Ishikawa (cell line): Measurements from ENCODE around the gene FLYWCH1.

Experiments
- CEBPB ChIP-seq: IDR thresholded peaks from 2 replicates; pipeline ENCODE4 v1.6.1; 2012
- CREB1 ChIP-seq: IDR thresholded peaks from 2 replicates; pipeline ENCODE4 v1.6.1; 2012; ENCODE audit warnings: low read depth
- EGR1 ChIP-seq: IDR thresholded peaks from 2 replicates; pipeline ENCODE4 v1.6.1; 2012
- EP300 ChIP-seq: IDR thresholded peaks from 2 replicates; pipeline ENCODE4 v1.6.1; 2012; ENCODE audit warnings: borderline replicate concordance
- FOXM1 ChIP-seq: IDR thresholded peaks from 2 replicates; pipeline ENCODE4 v1.6.1; 2012; ENCODE audit warnings: low read depth, borderline replicate concordance
- NFIC ChIP-seq: IDR thresholded peaks from 2 replicates; pipeline ENCODE4 v1.6.1; 2012
- RAD21 ChIP-seq: IDR thresholded peaks from 2 replicates; pipeline ENCODE4 v1.6.1; 2012; ENCODE audit warnings: low read depth
- TAF1 ChIP-seq: IDR thresholded peaks from 2 replicates; pipeline ENCODE4 v1.6.1; 2012; ENCODE audit warnings: low read depth, mild to moderate bottlenecking
- TCF12 ChIP-seq: IDR thresholded peaks from 2 replicates; pipeline ENCODE4 v1.6.1; 2012; ENCODE audit warnings: low read depth
- TEAD4 ChIP-seq: IDR thresholded peaks from 2 replicates; pipeline ENCODE4 v1.6.1; 2012
- YY1 ChIP-seq: IDR thresholded peaks from 2 replicates; pipeline ENCODE4 v1.6.1; 2012; ENCODE audit warnings: low read depth
- ZBTB7A ChIP-seq: IDR thresholded peaks from 2 replicates; pipeline ENCODE4 v1.6.1; 2012; ENCODE audit warnings: low read depth
- TF ChIP-seq, protein P1 (sequence below): IDR thresholded peaks from 2 replicates; pipeline ENCODE4 v1.6.1; 2012
- TF ChIP-seq, protein P2 (sequence below): IDR thresholded peaks from 2 replicates; pipeline ENCODE4 v1.6.1; 2012
- TF ChIP-seq, protein P3 (sequence below): IDR thresholded peaks from 2 replicates; pipeline ENCODE4 v1.6.1; 2012; ENCODE audit warnings: low read depth, mild to moderate bottlenecking

The FLYWCH1 gene

DNA sequence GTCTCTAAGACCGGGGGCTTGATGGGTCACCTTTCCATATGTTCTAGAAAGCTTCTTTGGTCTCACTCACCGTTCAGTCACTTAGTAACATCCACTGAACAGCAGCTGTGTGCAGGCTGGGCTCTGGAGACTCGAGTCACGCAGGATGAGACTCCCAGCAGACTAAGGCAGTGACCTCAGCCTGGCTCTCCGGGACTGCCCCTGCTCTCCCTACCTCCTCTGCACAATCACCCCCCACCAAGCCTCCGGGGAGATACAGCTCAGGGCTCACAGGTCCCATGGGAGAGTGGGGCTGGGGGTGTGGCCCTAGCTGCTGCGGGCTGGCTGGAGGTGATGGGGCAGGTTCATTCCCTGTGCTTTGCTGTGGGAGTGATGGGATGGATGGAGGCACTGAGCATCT is 14.6 kb upstream of the FLYWCH1 start:
- no peak for TF ChIP-seq NFIC
- TF ChIP-seq FOXM1 = no peak
- TF ChIP-seq, protein P1, sequence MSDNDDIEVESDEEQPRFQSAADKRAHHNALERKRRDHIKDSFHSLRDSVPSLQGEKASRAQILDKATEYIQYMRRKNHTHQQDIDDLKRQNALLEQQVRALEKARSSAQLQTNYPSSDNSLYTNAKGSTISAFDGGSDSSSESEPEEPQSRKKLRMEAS = no peak
- TF ChIP-seq EGR1 = no peak
- TF ChIP-seq ZBTB7A = no peak
- TF ChIP-seq, protein P2, sequence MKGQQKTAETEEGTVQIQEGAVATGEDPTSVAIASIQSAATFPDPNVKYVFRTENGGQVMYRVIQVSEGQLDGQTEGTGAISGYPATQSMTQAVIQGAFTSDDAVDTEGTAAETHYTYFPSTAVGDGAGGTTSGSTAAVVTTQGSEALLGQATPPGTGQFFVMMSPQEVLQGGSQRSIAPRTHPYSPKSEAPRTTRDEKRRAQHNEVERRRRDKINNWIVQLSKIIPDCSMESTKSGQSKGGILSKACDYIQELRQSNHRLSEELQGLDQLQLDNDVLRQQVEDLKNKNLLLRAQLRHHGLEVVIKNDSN = no peak
- no peak for TF ChIP-seq CEBPB
- no peak for TF ChIP-seq YY1
- TF ChIP-seq TCF12 = no peak
- TF ChIP-seq TAF1 = no peak
- TF ChIP-seq, protein P3, sequence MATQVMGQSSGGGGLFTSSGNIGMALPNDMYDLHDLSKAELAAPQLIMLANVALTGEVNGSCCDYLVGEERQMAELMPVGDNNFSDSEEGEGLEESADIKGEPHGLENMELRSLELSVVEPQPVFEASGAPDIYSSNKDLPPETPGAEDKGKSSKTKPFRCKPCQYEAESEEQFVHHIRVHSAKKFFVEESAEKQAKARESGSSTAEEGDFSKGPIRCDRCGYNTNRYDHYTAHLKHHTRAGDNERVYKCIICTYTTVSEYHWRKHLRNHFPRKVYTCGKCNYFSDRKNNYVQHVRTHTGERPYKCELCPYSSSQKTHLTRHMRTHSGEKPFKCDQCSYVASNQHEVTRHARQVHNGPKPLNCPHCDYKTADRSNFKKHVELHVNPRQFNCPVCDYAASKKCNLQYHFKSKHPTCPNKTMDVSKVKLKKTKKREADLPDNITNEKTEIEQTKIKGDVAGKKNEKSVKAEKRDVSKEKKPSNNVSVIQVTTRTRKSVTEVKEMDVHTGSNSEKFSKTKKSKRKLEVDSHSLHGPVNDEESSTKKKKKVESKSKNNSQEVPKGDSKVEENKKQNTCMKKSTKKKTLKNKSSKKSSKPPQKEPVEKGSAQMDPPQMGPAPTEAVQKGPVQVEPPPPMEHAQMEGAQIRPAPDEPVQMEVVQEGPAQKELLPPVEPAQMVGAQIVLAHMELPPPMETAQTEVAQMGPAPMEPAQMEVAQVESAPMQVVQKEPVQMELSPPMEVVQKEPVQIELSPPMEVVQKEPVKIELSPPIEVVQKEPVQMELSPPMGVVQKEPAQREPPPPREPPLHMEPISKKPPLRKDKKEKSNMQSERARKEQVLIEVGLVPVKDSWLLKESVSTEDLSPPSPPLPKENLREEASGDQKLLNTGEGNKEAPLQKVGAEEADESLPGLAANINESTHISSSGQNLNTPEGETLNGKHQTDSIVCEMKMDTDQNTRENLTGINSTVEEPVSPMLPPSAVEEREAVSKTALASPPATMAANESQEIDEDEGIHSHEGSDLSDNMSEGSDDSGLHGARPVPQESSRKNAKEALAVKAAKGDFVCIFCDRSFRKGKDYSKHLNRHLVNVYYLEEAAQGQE = no peak

DNA sequence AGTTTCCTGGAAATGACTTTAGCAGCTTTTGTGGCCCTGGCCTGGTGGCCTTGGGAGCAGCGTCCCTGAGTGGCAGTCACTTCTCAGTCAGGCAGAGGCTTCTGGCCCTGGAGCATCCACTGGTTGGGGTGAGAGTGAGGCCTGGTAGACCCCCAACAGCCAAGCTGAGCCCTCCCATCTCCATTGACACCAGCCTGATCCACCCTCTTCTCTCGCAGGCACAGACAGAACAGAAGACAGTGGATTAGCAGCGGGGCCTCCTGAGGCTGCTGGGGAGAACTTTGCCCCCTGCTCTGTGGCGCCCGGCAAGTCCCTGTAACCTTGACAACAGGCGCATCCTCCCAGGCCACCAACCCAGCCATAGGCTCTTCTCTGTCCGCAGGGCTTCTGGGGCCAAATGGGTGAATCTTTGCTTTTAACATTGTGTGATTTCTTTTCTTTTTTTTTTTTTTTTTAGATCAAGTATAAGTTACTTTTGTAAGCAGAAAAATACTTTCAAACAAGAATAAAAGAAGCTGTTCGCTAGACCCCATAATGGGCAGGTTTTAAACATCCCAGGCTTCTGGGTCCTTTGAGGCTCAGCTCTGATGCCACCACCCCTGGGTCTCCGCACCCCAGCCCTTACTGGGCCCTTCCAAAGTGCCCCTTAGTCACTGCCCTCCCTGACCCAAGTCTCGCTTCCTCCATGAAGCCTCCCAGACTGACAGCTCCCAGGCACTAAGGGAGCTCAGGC is 12.7 kb upstream of the FLYWCH1 start:
- TF ChIP-seq TAF1 (no peak), TCF12 (no peak), CREB1 (no peak), CEBPB (no peak), YY1 (no peak), ZBTB7A (no peak), NFIC (no peak), FOXM1 (no peak)
- TF ChIP-seq, protein P1 = no peak
- TF ChIP-seq, protein P2 = no peak

DNA sequence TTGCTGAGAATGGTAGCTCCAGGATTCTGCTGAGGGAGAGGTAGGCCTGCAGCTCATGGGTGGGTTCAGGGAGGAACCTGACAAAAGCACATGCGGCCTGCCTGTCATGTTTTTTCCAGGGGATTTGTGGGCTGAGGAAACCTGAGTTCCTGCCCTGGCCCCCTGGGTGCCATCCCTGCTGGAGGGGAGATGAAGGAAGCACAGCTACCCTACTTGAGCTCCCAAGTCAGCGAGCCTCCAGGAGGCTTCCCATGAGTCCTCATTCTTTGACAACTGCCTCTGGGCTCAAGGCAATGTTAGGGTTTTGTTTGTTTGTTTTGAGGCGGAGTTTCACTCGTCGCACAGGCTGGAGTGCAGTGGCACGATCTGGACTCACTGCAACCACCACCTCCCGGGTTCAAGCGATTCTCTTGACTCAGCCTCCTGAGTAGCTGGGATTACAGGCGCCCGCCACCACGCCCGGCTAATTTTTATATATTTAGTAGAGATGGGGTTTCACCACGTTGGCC is 12.1 kb upstream of the FLYWCH1 start:
- TF ChIP-seq EP300 (no peak), ZBTB7A (no peak), YY1 (no peak), CREB1 (no peak), TAF1 (no peak), TCF12 (no peak), CEBPB (no peak), NFIC (no peak), EGR1 (no peak), FOXM1 (no peak), TEAD4 (no peak), RAD21 (no peak)
- TF ChIP-seq, protein P3 = no peak
- TF ChIP-seq, protein P1 = no peak
- TF ChIP-seq, protein P2 = no peak

DNA sequence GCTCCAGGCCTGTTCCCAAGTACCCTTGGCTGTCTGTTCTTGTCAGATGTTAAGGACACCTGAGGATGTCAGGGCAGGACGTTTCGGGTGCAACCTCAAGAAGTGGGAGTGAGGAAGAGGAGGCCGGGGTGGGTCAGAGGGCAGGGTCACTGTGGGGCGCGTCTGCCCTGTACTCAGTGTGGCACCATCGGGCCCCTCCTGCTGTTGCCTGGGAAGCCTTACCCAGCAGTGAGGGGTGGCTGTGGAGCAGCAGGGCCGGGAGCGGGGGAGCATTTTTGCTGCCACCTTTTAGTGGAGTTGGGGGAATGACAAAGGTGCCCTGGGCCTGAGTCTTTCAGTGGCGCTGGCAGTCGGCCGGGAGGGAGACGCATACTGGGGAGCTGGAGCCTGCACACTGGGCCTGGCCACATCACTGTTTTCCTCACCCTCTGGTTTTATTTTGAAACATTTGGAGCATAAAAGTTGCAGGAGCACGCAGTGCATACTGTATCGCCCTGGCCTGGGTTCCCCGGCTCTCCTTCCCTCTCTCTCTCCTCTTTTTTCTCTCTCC is 11.1 kb upstream of the FLYWCH1 start:
- TF ChIP-seq, protein P2 = no peak
- TF ChIP-seq EP300 = no peak
- TF ChIP-seq CEBPB = no peak
